ENCODE measurements around the gene BAD. TPM values are rescaled to one million over a fixed set of nuclear protein-coding genes. Genes with fewer than 3 reads are reported as not detected.

The BAD gene
- total RNA-seq, 1 experiment from 2014 or later, result 23.3 TPM

DNA sequence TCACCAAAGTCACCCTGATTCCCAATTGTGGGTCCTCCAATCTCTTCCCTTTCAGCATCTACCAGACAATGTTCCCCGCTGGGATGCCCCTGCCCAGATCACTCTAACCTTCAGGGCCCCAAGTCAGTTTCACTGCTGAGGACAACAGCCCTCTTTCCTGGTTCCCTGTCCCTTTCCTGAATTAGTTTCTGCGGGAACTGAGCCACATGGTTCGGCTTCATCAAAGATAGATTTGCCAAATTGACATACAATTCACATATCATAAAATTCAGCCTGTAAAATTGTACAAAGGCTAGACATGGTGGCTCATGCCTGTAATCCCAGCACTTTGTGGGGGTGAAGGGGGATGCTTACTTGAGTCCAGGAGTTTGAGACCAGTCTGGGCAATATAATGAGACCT is 43.5 kb upstream of the BAD start:
- Histone ChIP-seq H3K56ac (ENCODE audit: insufficient read length, low read depth, low read length) (no peak overlapping the region), H3K18ac (ENCODE audit: insufficient read length, low read depth, low read length) (peak overlapping the region; percentile 23), H3K23me2 (ENCODE audit: insufficient read length, low read depth, low read length, poor library complexity, severe bottlenecking) (no peaks in the 10 kb centered on the region), H3K4ac (ENCODE audit: low read depth, low read length) (no peak overlapping the region), H2BK20ac (ENCODE audit: low read depth, low read length, poor library complexity, severe bottlenecking) (no peak overlapping the region), H3K9ac (ENCODE audit: extremely low read depth, insufficient read length, low read length) (no peak overlapping the region), H3K4me2 (ENCODE audit: insufficient read depth, insufficient read length, low read length) (no peak overlapping the region), H2BK120ac (ENCODE audit: low read depth, low read length, poor library complexity, severe bottlenecking) (no peak overlapping the region), H2BK12ac (ENCODE audit: insufficient read length, low read depth, low read length) (no peak overlapping the region), H3K4me1 (ENCODE audit: insufficient read depth, low read length) (peaks cover 2% of the 10 kb centered on the region; the same call in 1 of the 2 replicates), H2AK5ac (ENCODE audit: insufficient read length, low read length) (no peak overlapping the region), H3K9me3 (ENCODE audit: control insufficient read depth, low read depth, low read length) (no peaks in the 10 kb centered on the region), H4K20me1 (ENCODE audit: control insufficient read depth, insufficient read depth, insufficient read length) (no peaks in the 10 kb centered on the region), H2BK5ac (ENCODE audit: insufficient read length, low read length) (no peak overlapping the region), H4K5ac (ENCODE audit: insufficient read length, low read depth, low read length) (no peak overlapping the region), H4K91ac (ENCODE audit: insufficient read length, low read depth, low read length) (no peak overlapping the region), H3K79me2 (ENCODE audit: insufficient read depth, low read length) (no peaks in the 10 kb centered on the region), H3K23ac (ENCODE audit: insufficient read length, low read depth, low read length) (no peak overlapping the region), H3T11ph (ENCODE audit: low read length) (no peak overlapping the region), H3K79me1 (ENCODE audit: insufficient read depth, low read depth, low read length, poor library complexity, severe bottlenecking) (no peaks in the 10 kb centered on the region), H2AFZ (ENCODE audit: low read length) (no peak overlapping the region), H3K27me3 (ENCODE audit: insufficient read depth, low read length) (no peaks in the 10 kb centered on the region), H2BK15ac (ENCODE audit: low read depth, low read length) (no peak overlapping the region), H3K14ac (ENCODE audit: insufficient read depth, low read length) (no peak overlapping the region), H3K27ac (ENCODE audit: insufficient read length, low read depth, low read length) (no peak overlapping the region), H4K8ac (replicated peaks; ENCODE audit: insufficient read length, low read depth, low read length) (no peak overlapping the region)
- no CpG with 5 or more reads among the region's 3 CpGs for WGBS (ENCODE audit: extremely low coverage, insufficient read length, low lambda C conversion rate)
- no peak overlapping the region; a peak in 2 of 7 replicates for H3K27ac Mint-ChIP-seq
- peaks cover 24 to 28% of the 10 kb centered on the region in 2 experiments for H3K4me1 Mint-ChIP-seq
- no peaks in the 10 kb centered on the region; a peak in 1 of 7 replicates for H3K36me3 Mint-ChIP-seq (ENCODE audit: insufficient read depth in 1 of 3, low read depth in 3 of 3)
- TF ChIP-seq, protein P1, sequence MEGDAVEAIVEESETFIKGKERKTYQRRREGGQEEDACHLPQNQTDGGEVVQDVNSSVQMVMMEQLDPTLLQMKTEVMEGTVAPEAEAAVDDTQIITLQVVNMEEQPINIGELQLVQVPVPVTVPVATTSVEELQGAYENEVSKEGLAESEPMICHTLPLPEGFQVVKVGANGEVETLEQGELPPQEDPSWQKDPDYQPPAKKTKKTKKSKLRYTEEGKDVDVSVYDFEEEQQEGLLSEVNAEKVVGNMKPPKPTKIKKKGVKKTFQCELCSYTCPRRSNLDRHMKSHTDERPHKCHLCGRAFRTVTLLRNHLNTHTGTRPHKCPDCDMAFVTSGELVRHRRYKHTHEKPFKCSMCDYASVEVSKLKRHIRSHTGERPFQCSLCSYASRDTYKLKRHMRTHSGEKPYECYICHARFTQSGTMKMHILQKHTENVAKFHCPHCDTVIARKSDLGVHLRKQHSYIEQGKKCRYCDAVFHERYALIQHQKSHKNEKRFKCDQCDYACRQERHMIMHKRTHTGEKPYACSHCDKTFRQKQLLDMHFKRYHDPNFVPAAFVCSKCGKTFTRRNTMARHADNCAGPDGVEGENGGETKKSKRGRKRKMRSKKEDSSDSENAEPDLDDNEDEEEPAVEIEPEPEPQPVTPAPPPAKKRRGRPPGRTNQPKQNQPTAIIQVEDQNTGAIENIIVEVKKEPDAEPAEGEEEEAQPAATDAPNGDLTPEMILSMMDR (conservative IDR thresholded peaks at IDR 0.05), result no peak
- no peak overlapping the region for H3K4me3 Mint-ChIP-seq
- H3K9me3 Mint-ChIP-seq, result no peaks in the 10 kb centered on the region
- no peak for DNase-seq
- H3K27me3 Mint-ChIP-seq (ENCODE audit: low read depth), result peaks cover 5% of the 10 kb centered on the region
